ENCODE results near the gene PPID.
"Not testable (repeated sequence)": the region's sequence is repeated elsewhere in the genome, so short reads cannot be mapped to it uniquely, and the experiment has no call there.

Gene PPID

DNA sequence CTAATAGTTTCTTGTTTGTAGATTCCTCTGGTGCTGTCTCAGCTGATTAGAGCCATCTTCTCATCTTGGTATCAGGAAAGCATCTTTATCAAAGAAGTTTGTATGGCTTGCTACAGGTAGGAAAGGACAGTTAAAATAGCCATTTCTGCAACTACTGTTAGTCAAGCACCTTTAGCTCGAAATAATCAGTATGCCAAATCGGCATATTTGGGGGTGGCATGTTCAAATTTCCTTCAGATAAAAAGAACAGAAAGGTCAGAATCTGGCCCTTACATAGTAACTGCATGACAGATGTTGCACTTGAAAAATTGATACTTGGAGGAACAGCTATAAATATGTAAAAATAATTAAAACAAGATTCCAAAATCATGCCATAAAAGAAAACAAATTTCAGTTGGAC is 56.3 kb downstream of the PPID start:
- DNase-seq (ENCODE audit: low spot score): no peak

- DNase-seq (ENCODE audit: low spot score): no peak
These were observed 58.4 kb downstream of the PPID start for GRCh38 chr4:158664806-158665205.

DNA sequence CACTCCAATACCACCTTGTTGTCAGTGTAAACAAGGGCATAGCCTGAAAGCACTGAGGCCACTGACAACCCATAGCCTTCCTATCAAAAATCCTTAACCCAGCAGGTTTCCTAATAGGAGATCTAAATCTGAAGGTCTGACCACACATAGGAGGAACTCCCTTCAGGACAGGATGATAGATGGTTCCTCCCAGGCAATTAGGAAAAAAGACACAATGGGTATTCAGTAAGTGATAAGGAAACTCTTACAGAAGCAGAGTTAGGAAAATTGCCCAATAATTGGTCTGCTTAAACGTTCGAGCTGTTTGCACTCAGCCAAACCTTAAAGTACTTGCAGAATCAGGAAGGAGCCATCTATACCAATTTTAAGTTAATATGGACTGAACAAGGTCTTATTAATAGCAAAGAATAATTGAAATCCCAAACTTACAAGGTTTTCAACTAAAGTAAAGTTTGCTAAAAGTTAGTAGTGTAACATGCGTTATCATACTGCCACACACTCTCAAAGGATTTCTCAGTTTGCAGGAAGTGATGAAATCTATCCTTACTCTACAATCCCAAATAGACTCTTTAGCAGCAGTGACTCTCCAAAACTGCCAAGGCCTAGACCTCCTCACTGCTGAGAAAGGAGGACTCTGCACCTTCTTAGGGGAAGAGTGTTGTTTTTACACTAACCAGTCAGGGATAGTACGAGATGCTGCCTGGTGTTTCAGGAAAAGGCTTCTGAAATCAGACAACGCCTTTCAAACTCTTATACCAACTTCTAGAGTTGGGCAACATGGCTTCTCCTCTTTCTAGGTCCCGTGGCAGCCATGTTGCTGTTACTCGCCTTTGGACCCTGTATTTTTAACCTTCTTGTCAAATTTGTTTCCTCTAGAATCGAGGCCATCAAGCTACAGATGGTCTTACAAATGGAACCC is 59.2 kb downstream of the PPID start:
- not testable (repeated sequence) for DNase-seq (ENCODE audit: low spot score)

GRCh38 chr4:158663255-158663654 is 59.9 kb downstream of the PPID start:
- DNase-seq (ENCODE audit: low spot score): not testable (repeated sequence)
